ENCODE results near the gene DENND4A.

DNA sequence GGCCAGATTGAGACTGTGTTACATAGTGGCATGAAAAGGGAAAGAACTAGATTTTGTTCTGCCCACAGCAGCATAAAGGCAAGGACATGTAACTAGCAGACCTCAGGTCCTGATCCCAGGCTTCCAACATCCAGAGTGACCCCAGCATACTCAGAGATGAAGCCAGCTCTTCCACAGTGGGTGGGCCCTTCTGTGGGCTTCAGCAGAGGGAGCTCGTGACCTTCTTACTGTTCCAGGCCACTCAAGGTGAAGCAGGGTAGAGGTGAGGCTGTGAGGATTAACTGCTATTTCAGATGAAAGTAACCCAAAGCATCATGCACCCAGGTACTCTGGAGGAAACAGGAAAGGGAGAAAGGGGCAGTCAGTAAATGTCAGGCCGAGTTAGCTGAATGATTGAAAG, 171.3 kb downstream of the DENND4A start:
- no peak for TF ChIP-seq OSR2 (tag by site-specific recombination; IDR thresholded peaks at IDR 0.05)
- TF ChIP-seq, protein P1, sequence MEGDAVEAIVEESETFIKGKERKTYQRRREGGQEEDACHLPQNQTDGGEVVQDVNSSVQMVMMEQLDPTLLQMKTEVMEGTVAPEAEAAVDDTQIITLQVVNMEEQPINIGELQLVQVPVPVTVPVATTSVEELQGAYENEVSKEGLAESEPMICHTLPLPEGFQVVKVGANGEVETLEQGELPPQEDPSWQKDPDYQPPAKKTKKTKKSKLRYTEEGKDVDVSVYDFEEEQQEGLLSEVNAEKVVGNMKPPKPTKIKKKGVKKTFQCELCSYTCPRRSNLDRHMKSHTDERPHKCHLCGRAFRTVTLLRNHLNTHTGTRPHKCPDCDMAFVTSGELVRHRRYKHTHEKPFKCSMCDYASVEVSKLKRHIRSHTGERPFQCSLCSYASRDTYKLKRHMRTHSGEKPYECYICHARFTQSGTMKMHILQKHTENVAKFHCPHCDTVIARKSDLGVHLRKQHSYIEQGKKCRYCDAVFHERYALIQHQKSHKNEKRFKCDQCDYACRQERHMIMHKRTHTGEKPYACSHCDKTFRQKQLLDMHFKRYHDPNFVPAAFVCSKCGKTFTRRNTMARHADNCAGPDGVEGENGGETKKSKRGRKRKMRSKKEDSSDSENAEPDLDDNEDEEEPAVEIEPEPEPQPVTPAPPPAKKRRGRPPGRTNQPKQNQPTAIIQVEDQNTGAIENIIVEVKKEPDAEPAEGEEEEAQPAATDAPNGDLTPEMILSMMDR (tag by site-specific recombination; IDR thresholded peaks at IDR 0.05): no peak
- TF ChIP-seq KLF10 (tag by site-specific recombination; IDR thresholded peaks at IDR 0.05): no peak
- no peak for TF ChIP-seq ZNF221 (tag by site-specific recombination; IDR thresholded peaks at IDR 0.05; ENCODE audit: borderline replicate concordance)
- no peak for TF ChIP-seq ZNF121 (tag by site-specific recombination; IDR thresholded peaks at IDR 0.05)
- TF ChIP-seq ZSCAN23 (tag by site-specific recombination; IDR thresholded peaks at IDR 0.05): no peak
- no peak for TF ChIP-seq ZNF660 (tag by site-specific recombination; IDR thresholded peaks at IDR 0.05)
- TF ChIP-seq REPIN1 (tag by site-specific recombination; IDR thresholded peaks at IDR 0.05; ENCODE audit: low read depth): no peak
- TF ChIP-seq, protein P2, sequence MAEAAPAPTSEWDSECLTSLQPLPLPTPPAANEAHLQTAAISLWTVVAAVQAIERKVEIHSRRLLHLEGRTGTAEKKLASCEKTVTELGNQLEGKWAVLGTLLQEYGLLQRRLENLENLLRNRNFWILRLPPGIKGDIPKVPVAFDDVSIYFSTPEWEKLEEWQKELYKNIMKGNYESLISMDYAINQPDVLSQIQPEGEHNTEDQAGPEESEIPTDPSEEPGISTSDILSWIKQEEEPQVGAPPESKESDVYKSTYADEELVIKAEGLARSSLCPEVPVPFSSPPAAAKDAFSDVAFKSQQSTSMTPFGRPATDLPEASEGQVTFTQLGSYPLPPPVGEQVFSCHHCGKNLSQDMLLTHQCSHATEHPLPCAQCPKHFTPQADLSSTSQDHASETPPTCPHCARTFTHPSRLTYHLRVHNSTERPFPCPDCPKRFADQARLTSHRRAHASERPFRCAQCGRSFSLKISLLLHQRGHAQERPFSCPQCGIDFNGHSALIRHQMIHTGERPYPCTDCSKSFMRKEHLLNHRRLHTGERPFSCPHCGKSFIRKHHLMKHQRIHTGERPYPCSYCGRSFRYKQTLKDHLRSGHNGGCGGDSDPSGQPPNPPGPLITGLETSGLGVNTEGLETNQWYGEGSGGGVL (tag by site-specific recombination; IDR thresholded peaks at IDR 0.05): no peak
- TF ChIP-seq, protein P3, sequence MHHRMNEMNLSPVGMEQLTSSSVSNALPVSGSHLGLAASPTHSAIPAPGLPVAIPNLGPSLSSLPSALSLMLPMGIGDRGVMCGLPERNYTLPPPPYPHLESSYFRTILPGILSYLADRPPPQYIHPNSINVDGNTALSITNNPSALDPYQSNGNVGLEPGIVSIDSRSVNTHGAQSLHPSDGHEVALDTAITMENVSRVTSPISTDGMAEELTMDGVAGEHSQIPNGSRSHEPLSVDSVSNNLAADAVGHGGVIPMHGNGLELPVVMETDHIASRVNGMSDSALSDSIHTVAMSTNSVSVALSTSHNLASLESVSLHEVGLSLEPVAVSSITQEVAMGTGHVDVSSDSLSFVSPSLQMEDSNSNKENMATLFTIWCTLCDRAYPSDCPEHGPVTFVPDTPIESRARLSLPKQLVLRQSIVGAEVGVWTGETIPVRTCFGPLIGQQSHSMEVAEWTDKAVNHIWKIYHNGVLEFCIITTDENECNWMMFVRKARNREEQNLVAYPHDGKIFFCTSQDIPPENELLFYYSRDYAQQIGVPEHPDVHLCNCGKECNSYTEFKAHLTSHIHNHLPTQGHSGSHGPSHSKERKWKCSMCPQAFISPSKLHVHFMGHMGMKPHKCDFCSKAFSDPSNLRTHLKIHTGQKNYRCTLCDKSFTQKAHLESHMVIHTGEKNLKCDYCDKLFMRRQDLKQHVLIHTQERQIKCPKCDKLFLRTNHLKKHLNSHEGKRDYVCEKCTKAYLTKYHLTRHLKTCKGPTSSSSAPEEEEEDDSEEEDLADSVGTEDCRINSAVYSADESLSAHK (tag by site-specific recombination; IDR thresholded peaks at IDR 0.05): no peak
- TF ChIP-seq, protein P4, sequence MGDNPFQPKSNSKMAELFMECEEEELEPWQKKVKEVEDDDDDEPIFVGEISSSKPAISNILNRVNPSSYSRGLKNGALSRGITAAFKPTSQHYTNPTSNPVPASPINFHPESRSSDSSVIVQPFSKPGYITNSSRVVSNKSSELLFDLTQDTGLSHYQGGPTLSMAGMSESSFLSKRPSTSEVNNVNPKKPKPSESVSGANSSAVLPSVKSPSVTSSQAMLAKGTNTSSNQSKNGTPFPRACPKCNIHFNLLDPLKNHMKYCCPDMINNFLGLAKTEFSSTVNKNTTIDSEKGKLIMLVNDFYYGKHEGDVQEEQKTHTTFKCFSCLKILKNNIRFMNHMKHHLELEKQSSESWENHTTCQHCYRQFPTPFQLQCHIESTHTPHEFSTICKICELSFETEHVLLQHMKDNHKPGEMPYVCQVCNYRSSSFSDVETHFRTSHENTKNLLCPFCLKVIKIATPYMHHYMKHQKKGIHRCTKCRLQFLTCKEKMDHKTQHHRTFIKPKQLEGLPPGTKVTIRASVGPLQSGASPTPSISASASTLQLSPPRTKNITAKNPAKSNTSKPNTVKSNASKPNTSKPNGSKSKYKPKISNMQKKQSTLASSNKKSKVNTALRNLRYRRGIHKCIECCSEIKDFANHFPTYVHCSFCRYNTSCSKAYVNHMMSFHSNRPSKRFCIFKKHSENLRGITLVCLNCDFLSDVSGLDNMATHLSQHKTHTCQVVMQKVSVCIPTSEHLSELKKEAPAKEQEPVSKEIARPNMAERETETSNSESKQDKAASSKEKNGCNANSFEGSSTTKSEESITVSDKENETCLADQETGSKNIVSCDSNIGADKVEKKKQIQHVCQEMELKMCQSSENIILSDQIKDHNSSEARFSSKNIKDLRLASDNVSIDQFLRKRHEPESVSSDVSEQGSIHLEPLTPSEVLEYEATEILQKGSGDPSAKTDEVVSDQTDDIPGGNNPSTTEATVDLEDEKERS (tag by site-specific recombination; IDR thresholded peaks at IDR 0.05): no peak

Data from HEK293 (cell line).